Glutamatergic neuron (in vitro differentiated cells): Measurements from ENCODE around the gene RAB13. TPM values are rescaled to one million over a fixed set of nuclear protein-coding genes. Genes with fewer than 3 reads are reported as not detected.

Source experiments
- DNase-seq: peaks from one replicate; pipeline ENCODE4 v3.0.0; 2022
- H3K27ac Mint-ChIP-seq: one replicate; pipeline ENCODE4 v1.8.0; 2020; ENCODE audit warnings: mild to moderate bottlenecking, mixed read lengths, inconsistent platforms; ENCODE audit not compliant: unreplicated experiment
- H3K27me3 Mint-ChIP-seq: one replicate; pipeline ENCODE4 v1.8.0; 2020; ENCODE audit warnings: mild to moderate bottlenecking, moderate library complexity, mixed read lengths, inconsistent platforms; ENCODE audit not compliant: unreplicated experiment
- H3K36me3 Mint-ChIP-seq: one replicate; pipeline ENCODE4 v1.8.0; 2020; ENCODE audit warnings: mild to moderate bottlenecking, mixed read lengths, inconsistent platforms; ENCODE audit not compliant: unreplicated experiment
- H3K4me1 Mint-ChIP-seq: one replicate; pipeline ENCODE4 v1.8.0; 2020; ENCODE audit warnings: mild to moderate bottlenecking, low read depth, mixed read lengths, inconsistent platforms; ENCODE audit not compliant: unreplicated experiment
- H3K4me3 Mint-ChIP-seq: one replicate; pipeline ENCODE4 v1.8.0; 2020; ENCODE audit warnings: mild to moderate bottlenecking, mixed read lengths, inconsistent platforms; ENCODE audit not compliant: unreplicated experiment
- H3K9me3 Mint-ChIP-seq: one replicate; pipeline ENCODE4 v1.8.0; 2020; ENCODE audit warnings: mild to moderate bottlenecking, moderate library complexity, mixed read lengths, inconsistent platforms; ENCODE audit not compliant: unreplicated experiment
- total RNA-seq: library from RNA; stranded (reverse); fragmentation: NEBNext Ultra II Directional; extraction: Animal tissue kit (Norgen Biotek cat#: 25700); gene quantifications from one replicate; pipeline ENCODE4 v1.2.1, GENCODE V29; 2021; ENCODE audit not compliant: unreplicated experiment
- TF ChIP-seq, protein P1 (sequence below): fragments of 200-600 bp; sonication (generic); IDR thresholded peaks from one replicate; pipeline ENCODE4 v1.5.0; 2021; ENCODE audit not compliant: partially characterized antibody, unreplicated experiment

RAB13 gene
- total RNA-seq, 1 donor from 2014 or later, result 29.9 TPM

DNA sequence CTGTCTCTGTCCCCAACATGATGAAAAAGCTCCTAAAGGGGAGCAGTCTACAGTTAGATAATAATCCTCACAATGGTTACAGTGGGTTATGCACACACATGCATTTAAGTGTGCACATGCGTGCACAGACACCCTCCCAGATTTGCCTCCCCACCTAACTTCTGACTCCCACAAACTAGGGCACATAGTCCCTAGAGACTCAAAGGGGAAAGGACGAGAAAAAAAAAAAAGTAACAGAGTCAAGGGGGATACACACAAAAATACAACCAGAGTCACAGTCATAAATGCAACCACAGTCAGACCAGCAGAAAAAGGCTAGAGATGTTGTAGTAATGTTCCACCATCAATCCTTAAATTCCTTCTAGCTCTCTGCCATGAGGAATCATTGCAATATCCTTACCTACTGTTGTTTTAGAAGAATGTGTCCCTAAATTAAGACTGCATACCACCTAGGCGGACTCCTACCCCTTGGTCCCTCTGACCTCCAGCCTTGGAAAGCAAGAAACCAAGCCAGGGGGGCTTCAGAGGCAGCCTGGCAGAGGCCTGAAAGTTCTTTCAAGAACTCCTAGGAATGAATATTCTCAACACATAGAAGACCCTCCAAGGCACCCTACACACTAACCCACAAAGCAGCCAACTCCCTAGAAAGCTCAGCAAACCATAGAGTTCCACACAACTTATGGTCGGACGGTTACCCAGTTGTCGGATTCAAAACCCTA, 29.0 kb downstream of the RAB13 start:
- peaks cover 9% of the 10 kb centered on the region for H3K9me3 Mint-ChIP-seq

DNA sequence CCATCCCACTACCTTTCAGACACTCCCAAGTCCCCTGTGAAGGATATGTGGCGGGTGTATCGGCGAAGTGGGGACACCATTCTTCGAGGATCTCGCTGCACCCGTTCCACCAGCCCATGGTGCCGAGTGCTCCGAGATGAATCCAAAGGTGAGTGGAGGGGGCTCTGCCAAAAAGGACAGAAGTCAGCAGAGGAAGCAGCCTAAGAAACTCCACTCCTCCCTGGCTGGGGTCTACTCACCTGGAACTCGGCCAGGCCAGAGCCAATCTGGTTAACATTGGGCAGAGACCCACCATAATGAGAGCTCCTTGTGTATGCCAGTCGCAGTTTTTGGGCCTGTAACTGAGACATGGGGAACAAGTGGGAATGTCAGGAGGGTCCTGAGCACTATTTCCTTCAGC, 31.3 kb downstream of the RAB13 start:
- Mint-ChIP-seq H3K27ac (no peak overlapping the region), H3K4me1 (peaks cover 25% of the 10 kb centered on the region)
- TF ChIP-seq, protein P1, sequence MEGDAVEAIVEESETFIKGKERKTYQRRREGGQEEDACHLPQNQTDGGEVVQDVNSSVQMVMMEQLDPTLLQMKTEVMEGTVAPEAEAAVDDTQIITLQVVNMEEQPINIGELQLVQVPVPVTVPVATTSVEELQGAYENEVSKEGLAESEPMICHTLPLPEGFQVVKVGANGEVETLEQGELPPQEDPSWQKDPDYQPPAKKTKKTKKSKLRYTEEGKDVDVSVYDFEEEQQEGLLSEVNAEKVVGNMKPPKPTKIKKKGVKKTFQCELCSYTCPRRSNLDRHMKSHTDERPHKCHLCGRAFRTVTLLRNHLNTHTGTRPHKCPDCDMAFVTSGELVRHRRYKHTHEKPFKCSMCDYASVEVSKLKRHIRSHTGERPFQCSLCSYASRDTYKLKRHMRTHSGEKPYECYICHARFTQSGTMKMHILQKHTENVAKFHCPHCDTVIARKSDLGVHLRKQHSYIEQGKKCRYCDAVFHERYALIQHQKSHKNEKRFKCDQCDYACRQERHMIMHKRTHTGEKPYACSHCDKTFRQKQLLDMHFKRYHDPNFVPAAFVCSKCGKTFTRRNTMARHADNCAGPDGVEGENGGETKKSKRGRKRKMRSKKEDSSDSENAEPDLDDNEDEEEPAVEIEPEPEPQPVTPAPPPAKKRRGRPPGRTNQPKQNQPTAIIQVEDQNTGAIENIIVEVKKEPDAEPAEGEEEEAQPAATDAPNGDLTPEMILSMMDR, result no peak

More for the DNA sequence above, 29.0 kb downstream of the RAB13 start:
- DNase-seq, result no peak
- peaks cover 14% of the 10 kb centered on the region for H3K27me3 Mint-ChIP-seq
- peak overlapping the region; percentile 93 for H3K4me3 Mint-ChIP-seq
- TF ChIP-seq, protein P1, result no peak
- peak overlapping the region; percentile 94 for H3K27ac Mint-ChIP-seq
- H3K4me1 Mint-ChIP-seq, result peaks cover 32% of the 10 kb centered on the region
- H3K36me3 Mint-ChIP-seq, result no peaks in the 10 kb centered on the region

DNA sequence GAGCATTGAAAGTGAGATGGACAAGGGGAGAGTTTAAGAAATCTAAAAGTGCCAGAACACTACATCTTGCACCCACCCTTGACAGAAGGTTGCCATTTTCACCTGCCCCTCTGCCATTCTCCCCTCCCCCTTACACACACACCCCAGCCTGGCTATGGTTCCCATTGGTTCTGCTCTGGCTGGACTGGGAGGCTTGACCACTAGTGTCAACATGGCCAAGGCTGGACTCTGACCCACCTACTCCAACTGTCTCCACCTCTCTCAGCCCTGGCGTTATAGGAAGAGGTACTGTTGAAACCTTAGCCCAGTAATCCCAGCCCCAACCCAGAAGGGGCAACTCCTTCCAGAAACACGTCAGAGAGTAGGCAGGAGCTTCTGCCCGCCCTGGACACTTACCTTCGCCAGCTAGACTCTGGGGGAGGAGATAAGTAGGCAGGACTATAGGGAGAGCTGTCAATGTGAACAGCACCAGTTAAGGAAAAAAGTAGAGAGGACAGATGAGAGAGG, 32.2 kb downstream of the RAB13 start:
- H3K27ac Mint-ChIP-seq, result peak overlapping the region; percentile 30

More for the DNA sequence above, 31.3 kb downstream of the RAB13 start:
- peaks cover 9% of the 10 kb centered on the region for H3K9me3 Mint-ChIP-seq
- DNase-seq, result no peak
- H3K4me3 Mint-ChIP-seq, result no peak overlapping the region
- peaks cover 13% of the 10 kb centered on the region for H3K27me3 Mint-ChIP-seq
- H3K36me3 Mint-ChIP-seq, result no peaks in the 10 kb centered on the region

DNA sequence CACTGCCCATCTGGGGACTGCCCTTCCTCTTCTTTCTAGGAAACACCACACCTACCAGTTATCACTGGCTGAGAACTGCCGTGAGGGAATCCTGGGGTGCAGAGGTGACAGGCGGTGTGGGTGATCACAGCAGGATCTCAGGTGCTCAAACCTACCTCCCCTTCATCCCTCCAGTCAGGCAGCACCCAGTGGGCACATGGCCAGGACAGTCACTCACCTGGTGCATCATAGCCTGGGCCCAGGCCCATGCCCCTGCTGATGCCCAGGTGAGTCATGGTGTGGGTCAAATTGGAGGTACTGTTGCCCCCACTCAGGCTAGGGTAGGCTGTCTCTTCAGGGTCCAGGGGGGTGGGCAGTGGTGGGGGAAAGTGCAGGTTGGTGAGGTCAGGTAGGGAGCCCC, 34.3 kb downstream of the RAB13 start:
- H3K36me3 Mint-ChIP-seq, result no peaks in the 10 kb centered on the region

More for the DNA sequence above, 32.2 kb downstream of the RAB13 start:
- Mint-ChIP-seq H3K4me3 (no peak overlapping the region), H3K4me1 (peaks cover 21% of the 10 kb centered on the region), H3K9me3 (peaks cover 9% of the 10 kb centered on the region), H3K27me3 (peaks cover 10% of the 10 kb centered on the region), H3K36me3 (no peaks in the 10 kb centered on the region)
- DNase-seq, result no peak
- TF ChIP-seq, protein P1, result no peak

More for the DNA sequence above, 34.3 kb downstream of the RAB13 start:
- Mint-ChIP-seq H3K4me1 (peaks cover 18% of the 10 kb centered on the region), H3K9me3 (peaks cover 3% of the 10 kb centered on the region), H3K27ac (no peak overlapping the region), H3K4me3 (no peak overlapping the region), H3K27me3 (peaks cover 6% of the 10 kb centered on the region)
- TF ChIP-seq, protein P1, result no peak
- no peak for DNase-seq
